Stimulated activated CD4-positive, alpha-beta T cell treated with anti-CD3 and anti-CD28 coated beads, Interleukin-15, amount 100 ng/mL, for 1 hour (primary cell): Measurements from ENCODE around the gene SMG9.
"Not testable (repeated sequence)": the region's sequence is repeated elsewhere in the genome, so short reads cannot be mapped to it uniquely, and the experiment has no call there.

Experiments used
- DNase-seq, 2 donors: peaks; one replicate each; pipeline ENCODE4 v3.0.0-alpha.2; 2020; ENCODE audit warnings: low read depth in 1 of 2, low spot score in 1 of 2

The SMG9 gene

GRCh38 chr19:43694553-43694952 is 60.2 kb downstream of the SMG9 start:
- no peak for DNase-seq

GRCh38 chr19:43692877-43693276 is 61.9 kb downstream of the SMG9 start:
- no peak for DNase-seq

GRCh38 chr19:43692385-43692784 is 62.4 kb downstream of the SMG9 start:
- no peak for DNase-seq

- no peak for DNase-seq
Observed at GRCh38 chr19:43691755-43692154, 63.0 kb downstream of the SMG9 start.

- DNase-seq, result no peak
Observed at GRCh38 chr19:43690890-43691289, 63.9 kb downstream of the SMG9 start.

GRCh38 chr19:43690444-43690843 is 64.3 kb downstream of the SMG9 start:
- no peak for DNase-seq

GRCh38 chr19:43688059-43688701 is 66.6 kb downstream of the SMG9 start:
- DNase-seq, result no peak

GRCh38 chr19:43687660-43687997 is 67.1 kb downstream of the SMG9 start:
- DNase-seq, result no peak

GRCh38 chr19:43684326-43684725 is 70.4 kb downstream of the SMG9 start:
- DNase-seq, result no peak

- no peak for DNase-seq
Observed at GRCh38 chr19:43683905-43684304, 70.9 kb downstream of the SMG9 start.

- DNase-seq, result no peak
Observed at GRCh38 chr19:43682824-43683661, 71.7 kb downstream of the SMG9 start.

GRCh38 chr19:43682269-43682668 is 72.5 kb downstream of the SMG9 start:
- not testable (repeated sequence) for DNase-seq

- no peak for DNase-seq
Observed at GRCh38 chr19:43681821-43682220, 72.9 kb downstream of the SMG9 start.

- no peak for DNase-seq
Observed at GRCh38 chr19:43678512-43679261, 76.1 kb downstream of the SMG9 start.
